Neural cell (in vitro differentiated cells): ENCODE measurements around the gene DPP7. TPM values are rescaled to one million over a fixed set of nuclear protein-coding genes. Genes with fewer than 3 reads are reported as not detected.

ENCODE experiments used
- H2AFZ ChIP-seq: fragments of 200-600, 300-800 bp; sonication (generic), shearing (Covaris generic); 2 replicates; pipeline ENCODE4 v1.6.0; 2014; ENCODE audit warnings: low read depth, mild to moderate bottlenecking, antibody characterized with exemption, low read length, moderate library complexity
- H3F3A ChIP-seq: fragments of 200-600 bp; shearing (Covaris generic); 2 replicates; pipeline ENCODE4 v1.6.1; 2016; ENCODE audit warnings: mild to moderate bottlenecking, moderate library complexity, mixed read lengths, antibody characterized with exemption, low read length; ENCODE audit not compliant: insufficient read depth, poor library complexity, severe bottlenecking
- H3K27ac ChIP-seq: fragments of 200-600, 300-800 bp; sonication (generic), shearing (Covaris generic); 2 replicates; pipeline ENCODE4 v1.5.1; 2014; ENCODE audit warnings: mild to moderate bottlenecking, low read length, moderate library complexity
- H3K27me3 ChIP-seq: fragments of 300-800, 200-600 bp; sonication (generic), shearing (Covaris generic); 2 replicates; pipeline ENCODE4 v1.6.0; 2014; ENCODE audit warnings: mild to moderate bottlenecking, low read depth, low read length, moderate library complexity; ENCODE audit not compliant: insufficient read depth
- H3K36me3 ChIP-seq: fragments of 300-800, 200-600 bp; sonication (generic), shearing (Covaris generic); 2 replicates; pipeline ENCODE4 v1.5.1; 2014; ENCODE audit warnings: mild to moderate bottlenecking, antibody characterized with exemption, low read length, moderate library complexity; ENCODE audit not compliant: insufficient read depth
- H3K4me2 ChIP-seq: fragments of 300-800, 200-600 bp; sonication (generic), shearing (Covaris generic); 2 replicates; pipeline ENCODE4 v1.6.0; 2014; ENCODE audit warnings: mild to moderate bottlenecking, low read length
- H3K4me3 ChIP-seq: fragments of 300-800, 200-600 bp; sonication (generic), shearing (Covaris generic); 2 replicates; pipeline ENCODE4 v1.5.1; 2014; ENCODE audit warnings: mild to moderate bottlenecking, low read length, moderate library complexity
- H3K79me2 ChIP-seq: fragments of 200-600 bp; shearing (Covaris generic); replicated peaks from 2 replicates; pipeline ENCODE4 v1.6.0; 2014; ENCODE audit warnings: mild to moderate bottlenecking, low read length, moderate library complexity; ENCODE audit not compliant: insufficient read depth
- H3K9ac ChIP-seq: fragments of 300-800, 200-600 bp; sonication (generic), shearing (Covaris generic); 2 replicates; pipeline ENCODE4 v1.6.1; 2016; ENCODE audit warnings: mild to moderate bottlenecking, low read length, mixed read lengths
- H3K9me2 ChIP-seq: fragments of 200-600 bp; shearing (Covaris generic); 2 replicates; pipeline ENCODE4 v1.6.1; 2016; ENCODE audit warnings: mild to moderate bottlenecking, low read length, mixed read lengths; ENCODE audit not compliant: insufficient read depth
- H3K9me3 ChIP-seq: fragments of 200-600, 300-800 bp; sonication (generic), shearing (Covaris generic); 2 replicates; pipeline ENCODE4 v1.6.1; 2016; ENCODE audit warnings: mild to moderate bottlenecking, mixed run types, low read length, moderate library complexity, mixed read lengths
- H4K20me1 ChIP-seq: fragments of 200-600 bp; shearing (Covaris generic); 2 replicates; pipeline ENCODE4 v1.6.1; 2016; ENCODE audit warnings: mild to moderate bottlenecking, mixed run types; ENCODE audit not compliant: insufficient read depth
- CTCF ChIP-seq: fragments of 450-650 bp; IDR thresholded peaks from 2 replicates; pipeline ENCODE4 v1.5.1; 2014; ENCODE audit warnings: antibody characterized with exemption, mild to moderate bottlenecking, moderate library complexity; ENCODE audit not compliant: poor library complexity, severe bottlenecking
- EP300 ChIP-seq: fragments of 450-650 bp; conservative IDR thresholded peaks from 2 replicates; pipeline ENCODE4 v1.6.1; 2014; ENCODE audit warnings: antibody characterized with exemption, mild to moderate bottlenecking, moderate library complexity; ENCODE audit not compliant: poor library complexity, severe bottlenecking
- EZH2 ChIP-seq: fragments of 200-600, 300-800 bp; shearing (Covaris generic), sonication (generic); IDR thresholded peaks from 2 replicates; pipeline ENCODE4 v1.6.1; 2014; ENCODE audit warnings: antibody characterized with exemption, low read length, borderline replicate concordance, mild to moderate bottlenecking; ENCODE audit not compliant: insufficient read depth, poor library complexity, severe bottlenecking
- MXI1 ChIP-seq: fragments of 450-650 bp; conservative IDR thresholded peaks from 2 replicates; pipeline ENCODE4 v1.6.1; 2014; ENCODE audit warnings: antibody characterized with exemption, mild to moderate bottlenecking; ENCODE audit not compliant: poor library complexity, severe bottlenecking
- POLR2AphosphoS5 ChIP-seq: IDR thresholded peaks from 2 replicates; pipeline ENCODE4 v1.6.1; 2012
- RAD21 ChIP-seq: fragments of 450-650 bp; conservative IDR thresholded peaks from 2 replicates; pipeline ENCODE4 v1.6.1; 2014; ENCODE audit warnings: antibody characterized with exemption, mild to moderate bottlenecking, moderate library complexity
- REST ChIP-seq: IDR thresholded peaks from 2 replicates; pipeline ENCODE4 v1.6.1; 2012; ENCODE audit warnings: borderline replicate concordance
- SMC3 ChIP-seq: fragments of 450-650 bp; conservative IDR thresholded peaks from 2 replicates; pipeline ENCODE4 v1.6.1; 2014; ENCODE audit warnings: antibody characterized with exemption, mild to moderate bottlenecking, moderate library complexity; ENCODE audit not compliant: poor library complexity
- TAF1 ChIP-seq: IDR thresholded peaks from 2 replicates; pipeline ENCODE4 v1.6.1; 2012; ENCODE audit warnings: low read depth
- polyA plus RNA-seq: library from polyadenylated mRNA; depleted of rRNA; stranded (reverse); fragments of >200 nt; gene quantifications from 2 replicates; pipeline ENCODE4 v1.2.3, GENCODE V29; 2014

Gene DPP7
- polyA plus RNA-seq, 1 donor from 2014 or later, result 23.3 TPM

DNA sequence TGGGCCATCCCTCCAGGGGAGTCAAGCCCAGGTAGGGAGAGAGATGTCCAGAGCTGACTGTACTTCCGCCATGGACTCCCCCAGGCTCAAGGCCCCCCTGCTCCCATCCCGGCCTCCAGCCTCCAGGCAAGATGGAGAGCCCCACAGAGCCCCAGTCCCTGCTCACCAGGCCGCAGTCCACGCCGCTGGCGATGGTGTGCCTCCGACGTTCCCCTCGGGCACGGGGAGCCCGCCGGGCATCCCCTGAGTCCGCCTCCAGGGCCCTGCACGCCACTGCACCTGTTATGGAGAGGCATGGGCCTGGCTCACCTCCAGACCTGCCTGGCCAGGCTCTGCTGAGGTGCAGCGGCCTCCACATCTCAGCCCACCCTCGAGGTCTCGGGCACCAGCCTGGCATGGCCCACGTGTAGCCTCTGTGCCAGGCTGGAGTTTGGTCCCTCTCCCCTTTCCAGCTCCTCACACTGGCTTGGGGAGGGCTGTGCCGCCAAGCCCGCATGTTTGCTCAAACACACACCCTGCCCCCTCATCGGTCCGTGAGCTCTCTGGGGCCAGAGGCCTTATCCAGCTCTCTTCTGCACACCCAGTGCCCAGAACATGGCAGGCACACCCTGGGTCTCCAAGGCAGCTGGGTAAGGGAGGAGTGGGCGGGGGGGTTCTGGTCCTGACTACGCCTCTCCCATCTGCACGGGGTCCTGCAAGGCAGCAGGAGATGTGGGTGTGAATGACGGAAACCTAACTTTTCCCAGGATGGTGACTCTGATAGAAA lies 48.3 kb downstream of the DPP7 start:
- H3F3A ChIP-seq, result no peaks in the 10 kb centered on the region
- peaks cover 17% of the 10 kb centered on the region for H3K27me3 ChIP-seq
- H3K36me3 ChIP-seq, result no peaks in the 10 kb centered on the region
- H3K27ac ChIP-seq, result no peak overlapping the region
- H3K4me2 ChIP-seq, result no peak overlapping the region
- no peaks in the 10 kb centered on the region for H3K79me2 ChIP-seq
- no peaks in the 10 kb centered on the region for H3K9me3 ChIP-seq
- H3K4me3 ChIP-seq, result no peak overlapping the region
- no peak overlapping the region for H2AFZ ChIP-seq
- no peaks in the 10 kb centered on the region for H3K9me2 ChIP-seq
- TF ChIP-seq TAF1 (no peak), EP300 (no peak)
- H4K20me1 ChIP-seq, result no peaks in the 10 kb centered on the region
- no peak overlapping the region for H3K9ac ChIP-seq

DNA sequence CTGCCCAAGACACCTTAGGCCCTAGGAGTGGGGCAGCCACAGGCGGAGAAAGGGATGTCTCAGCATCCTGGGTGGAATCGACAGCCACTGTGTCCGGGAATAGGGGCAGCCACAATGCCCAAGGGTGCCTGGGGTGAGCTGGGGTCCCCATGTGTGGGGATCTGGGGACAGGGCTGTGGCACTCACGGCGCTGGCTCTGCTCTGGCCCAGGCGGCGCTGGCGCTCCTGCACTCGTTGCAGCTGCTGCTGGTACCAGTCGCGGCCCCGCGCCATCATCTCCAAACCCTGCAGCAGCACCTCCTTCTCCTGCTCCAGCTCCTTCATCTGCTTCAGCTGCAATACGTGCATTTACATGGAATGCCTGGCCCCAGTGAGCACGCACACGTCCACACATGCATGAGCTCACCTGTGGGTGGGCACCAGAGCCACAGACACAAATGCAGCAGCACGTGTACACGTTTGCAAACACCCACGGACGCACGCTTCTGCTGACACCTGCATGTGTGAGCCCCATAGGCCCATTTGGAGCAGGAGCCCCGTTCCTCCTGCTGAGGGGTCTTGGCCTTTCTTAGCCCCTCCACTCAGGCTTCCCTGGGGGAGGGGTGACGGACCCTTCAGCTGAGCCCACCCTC lies 49.1 kb downstream of the DPP7 start:
- Histone ChIP-seq H2AFZ (no peak overlapping the region), H3K27ac (no peak overlapping the region), H4K20me1 (no peaks in the 10 kb centered on the region), H3K4me3 (no peak overlapping the region), H3K9ac (no peak overlapping the region), H3K9me3 (no peaks in the 10 kb centered on the region), H3K27me3 (peaks cover 11% of the 10 kb centered on the region), H3K9me2 (no peaks in the 10 kb centered on the region), H3K4me2 (no peak overlapping the region), H3K36me3 (no peaks in the 10 kb centered on the region), H3F3A (no peaks in the 10 kb centered on the region), H3K79me2 (no peaks in the 10 kb centered on the region)
- TF ChIP-seq REST, result no peak
- no peak for TF ChIP-seq MXI1
- no peak for TF ChIP-seq CTCF
- TF ChIP-seq EZH2, result no peak
- TF ChIP-seq TAF1, result no peak
- TF ChIP-seq POLR2AphosphoS5, result no peak
- no peak for TF ChIP-seq EP300
- no peak for TF ChIP-seq RAD21
- TF ChIP-seq SMC3, result no peak
